Smooth muscle cell (in vitro differentiated cells): ENCODE results near the gene CCDC86. TPM values are rescaled to one million over a fixed set of nuclear protein-coding genes. Genes with fewer than 3 reads are reported as not detected.

ENCODE experiments used
- DNase-seq: peaks from one replicate; lab custom pipeline; 2025; ENCODE audit not compliant: unreplicated experiment; lab: John Stamatoyannopoulos, UW
- H2AFZ ChIP-seq: fragments of 200-600 bp; sonication (generic); 2 replicates; pipeline ENCODE4 v1.6.0; 2016; ENCODE audit warnings: antibody characterized with exemption, low read depth, mild to moderate bottlenecking
- H3F3A ChIP-seq: fragments of 200-600 bp; sonication (generic); 2 replicates; pipeline ENCODE4 v1.6.0; 2017; ENCODE audit warnings: antibody characterized with exemption, low read depth
- H3K27ac ChIP-seq: fragments of 200-600 bp; sonication (generic); 2 replicates; pipeline ENCODE4 v1.5.1; 2016; ENCODE audit warnings: low read depth, mild to moderate bottlenecking
- H3K27me3 ChIP-seq: fragments of 200-600 bp; sonication (generic); 2 replicates; pipeline ENCODE4 v1.6.1; 2016; ENCODE audit warnings: low read depth, mild to moderate bottlenecking
- H3K36me3 ChIP-seq: fragments of 200-600 bp; sonication (generic); 2 replicates; pipeline ENCODE4 v1.5.1; 2016; ENCODE audit warnings: low read depth
- H3K4me1 ChIP-seq: fragments of 200-600 bp; sonication (generic); 2 replicates; pipeline ENCODE4 v1.5.1; 2016; ENCODE audit warnings: low read depth
- H3K4me2 ChIP-seq: fragments of 200-600 bp; sonication (generic); 2 replicates; pipeline ENCODE4 v1.6.0; 2016; ENCODE audit warnings: mild to moderate bottlenecking
- H3K4me3 ChIP-seq: fragments of 200-600 bp; sonication (generic); 2 replicates; pipeline ENCODE4 v1.5.1; 2016; ENCODE audit warnings: mild to moderate bottlenecking
- H3K79me2 ChIP-seq: fragments of 200-600 bp; sonication (generic); 2 replicates; pipeline ENCODE4 v1.6.0; 2016; ENCODE audit warnings: low read depth, mild to moderate bottlenecking
- H3K9ac ChIP-seq: fragments of 200-600 bp; sonication (generic); 2 replicates; pipeline ENCODE4 v1.6.0; 2016; ENCODE audit warnings: low read depth
- H3K9me3 ChIP-seq: fragments of 200-600 bp; sonication (generic); replicated peaks from 2 replicates; pipeline ENCODE4 v1.5.1; 2016; ENCODE audit warnings: low read depth
- H4K20me1 ChIP-seq: fragments of 200-600 bp; sonication (generic); 2 replicates; pipeline ENCODE4 v1.6.0; 2016; ENCODE audit warnings: low read depth
- WGBS: methylation state at CpG from one replicate; pipeline ENCODE4 v1.1.7; 2016; ENCODE audit warnings: low lambda C conversion rate; 5-methylcytosine and 5-hydroxymethylcytosine counted together
- polyA plus RNA-seq: library from polyadenylated mRNA; unstranded; fragments of >200 nt; fragmentation: Nextera tagmentation; extraction: Ambion mirVana; gene quantifications from 2 replicates; pipeline ENCODE4 v1.2.1, GENCODE V29; 2016
- total RNA-seq: library from RNA; depleted of rRNA; stranded (reverse); fragments of >200 nt; gene quantifications from 2 replicates; pipeline ENCODE4 v1.2.3, GENCODE V29; 2014
- TF ChIP-seq, protein P1 (sequence below): fragments of 200-600 bp; sonication (generic); IDR thresholded peaks from 2 replicates; pipeline ENCODE4 v1.5.1; 2017; ENCODE audit warnings: borderline replicate concordance, mild to moderate bottlenecking, antibody characterized with exemption; ENCODE audit not compliant: insufficient read depth, poor library complexity, severe bottlenecking

CCDC86 gene
- total and polyA plus RNA-seq, 2 experiments from 2014 or later = 7.5 to 24.2 TPM

DNA sequence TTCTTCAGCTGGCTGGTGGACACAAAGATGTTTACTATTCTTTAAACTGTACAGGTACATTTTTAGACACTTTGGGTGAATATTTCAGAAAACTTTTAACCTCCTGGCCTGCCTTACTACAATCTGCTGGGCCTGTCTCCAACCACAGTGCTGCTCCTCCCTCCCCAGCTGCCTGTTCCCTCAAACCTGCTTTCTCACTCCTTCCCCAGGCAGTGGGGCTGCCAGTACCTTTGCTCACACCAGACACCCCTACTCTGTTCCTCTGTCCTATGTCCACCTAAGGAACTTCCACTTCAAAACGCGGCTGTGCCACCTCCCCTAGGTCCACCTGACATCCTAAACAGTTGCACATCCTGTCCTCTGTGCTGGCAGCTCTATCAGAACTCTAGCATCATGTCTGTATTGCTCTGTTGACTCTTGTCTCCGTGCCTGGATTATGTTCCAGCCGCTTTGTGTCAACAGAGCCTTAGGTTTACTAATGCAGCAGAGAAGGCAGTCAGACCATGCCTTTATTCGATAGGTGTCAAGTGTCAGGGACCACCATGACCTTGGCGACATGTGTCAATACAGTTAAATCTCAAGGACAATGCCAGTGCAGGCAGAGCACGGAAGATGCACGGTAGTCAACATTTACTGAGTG lies 38.9 kb downstream of the CCDC86 start:
- Histone ChIP-seq H3K27me3 (no peaks in the 10 kb centered on the region), H3K4me1 (no peaks in the 10 kb centered on the region), H3K36me3 (no peaks in the 10 kb centered on the region), H3K9ac (no peak overlapping the region), H3K4me2 (no peak overlapping the region), H3F3A (no peaks in the 10 kb centered on the region), H4K20me1 (no peaks in the 10 kb centered on the region), H3K27ac (no peak overlapping the region), H3K4me3 (no peak overlapping the region), H3K79me2 (no peaks in the 10 kb centered on the region), H2AFZ (no peak overlapping the region), H3K9me3 (no peaks in the 10 kb centered on the region)
- WGBS = 94% methylated on average over 8 of the region's 8 CpGs
- TF ChIP-seq, protein P1, sequence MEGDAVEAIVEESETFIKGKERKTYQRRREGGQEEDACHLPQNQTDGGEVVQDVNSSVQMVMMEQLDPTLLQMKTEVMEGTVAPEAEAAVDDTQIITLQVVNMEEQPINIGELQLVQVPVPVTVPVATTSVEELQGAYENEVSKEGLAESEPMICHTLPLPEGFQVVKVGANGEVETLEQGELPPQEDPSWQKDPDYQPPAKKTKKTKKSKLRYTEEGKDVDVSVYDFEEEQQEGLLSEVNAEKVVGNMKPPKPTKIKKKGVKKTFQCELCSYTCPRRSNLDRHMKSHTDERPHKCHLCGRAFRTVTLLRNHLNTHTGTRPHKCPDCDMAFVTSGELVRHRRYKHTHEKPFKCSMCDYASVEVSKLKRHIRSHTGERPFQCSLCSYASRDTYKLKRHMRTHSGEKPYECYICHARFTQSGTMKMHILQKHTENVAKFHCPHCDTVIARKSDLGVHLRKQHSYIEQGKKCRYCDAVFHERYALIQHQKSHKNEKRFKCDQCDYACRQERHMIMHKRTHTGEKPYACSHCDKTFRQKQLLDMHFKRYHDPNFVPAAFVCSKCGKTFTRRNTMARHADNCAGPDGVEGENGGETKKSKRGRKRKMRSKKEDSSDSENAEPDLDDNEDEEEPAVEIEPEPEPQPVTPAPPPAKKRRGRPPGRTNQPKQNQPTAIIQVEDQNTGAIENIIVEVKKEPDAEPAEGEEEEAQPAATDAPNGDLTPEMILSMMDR = no peak
- no peak for DNase-seq

DNA sequence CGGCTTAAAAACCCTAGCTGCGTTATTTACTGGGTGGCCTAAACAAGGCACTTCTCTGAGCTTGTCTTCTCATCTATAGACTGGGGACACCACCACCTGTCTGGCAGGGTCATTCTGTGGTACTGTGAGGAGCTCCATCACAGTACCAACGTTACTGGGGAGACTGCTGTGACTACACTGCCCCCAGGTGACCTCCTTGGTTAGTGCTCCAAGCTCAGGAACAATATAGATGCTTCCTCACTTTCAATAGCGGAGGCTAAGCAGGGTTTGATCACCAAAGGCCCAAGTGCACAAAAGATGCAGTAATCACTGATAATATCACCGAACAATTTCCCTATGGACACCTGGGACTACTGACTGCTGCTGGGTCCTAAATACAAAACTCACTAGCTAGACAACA lies 45.6 kb downstream of the CCDC86 start:
- no peak overlapping the region for H3K4me3 ChIP-seq
- H3K36me3 ChIP-seq = no peaks in the 10 kb centered on the region
- no peak overlapping the region for H2AFZ ChIP-seq
- no peak overlapping the region for H3K9ac ChIP-seq
- TF ChIP-seq, protein P1 = peak; percentile 29
- 69% methylated on average over 5 of the region's 5 CpGs for WGBS
- H3F3A ChIP-seq = no peaks in the 10 kb centered on the region
- no peak overlapping the region for H3K4me2 ChIP-seq
- H3K9me3 ChIP-seq = no peaks in the 10 kb centered on the region
- no peak for DNase-seq
- H3K27ac ChIP-seq = no peak overlapping the region
- H3K4me1 ChIP-seq = no peaks in the 10 kb centered on the region
- no peaks in the 10 kb centered on the region for H4K20me1 ChIP-seq
- H3K27me3 ChIP-seq = no peaks in the 10 kb centered on the region
- no peaks in the 10 kb centered on the region for H3K79me2 ChIP-seq

DNA sequence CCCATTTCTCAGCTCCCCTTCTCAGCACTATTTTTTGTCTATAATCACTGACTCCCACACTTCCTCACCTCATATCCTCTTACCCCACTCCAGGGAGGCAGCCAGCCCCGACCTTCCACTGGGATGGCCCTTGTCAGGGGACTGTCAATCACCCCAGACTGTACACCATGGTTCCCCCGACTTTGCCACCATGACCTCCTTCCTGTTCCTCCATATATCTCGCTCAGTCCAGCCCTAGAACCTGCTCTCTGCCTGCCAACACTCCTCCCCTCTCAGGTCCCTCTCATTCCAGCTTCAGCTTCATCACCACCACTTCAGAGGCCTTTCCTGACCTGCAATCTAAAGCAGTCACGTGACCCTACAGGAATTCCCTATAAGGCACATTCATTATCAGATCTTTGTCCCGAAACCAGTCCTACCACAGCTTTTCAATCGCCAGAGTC lies 48.0 kb downstream of the CCDC86 start:
- Histone ChIP-seq H3K79me2 (no peaks in the 10 kb centered on the region), H3K27me3 (no peaks in the 10 kb centered on the region), H3K9me3 (no peaks in the 10 kb centered on the region), H3K4me3 (no peak overlapping the region), H3K27ac (no peak overlapping the region), H3K4me2 (no peak overlapping the region), H4K20me1 (no peaks in the 10 kb centered on the region), H3K36me3 (peaks cover 7% of the 10 kb centered on the region), H3K4me1 (no peaks in the 10 kb centered on the region), H3F3A (no peaks in the 10 kb centered on the region), H2AFZ (no peak overlapping the region), H3K9ac (no peak overlapping the region)
- 81% methylated on average over 6 of the region's 6 CpGs for WGBS
- DNase-seq = no peak
- TF ChIP-seq, protein P1 = no peak

DNA sequence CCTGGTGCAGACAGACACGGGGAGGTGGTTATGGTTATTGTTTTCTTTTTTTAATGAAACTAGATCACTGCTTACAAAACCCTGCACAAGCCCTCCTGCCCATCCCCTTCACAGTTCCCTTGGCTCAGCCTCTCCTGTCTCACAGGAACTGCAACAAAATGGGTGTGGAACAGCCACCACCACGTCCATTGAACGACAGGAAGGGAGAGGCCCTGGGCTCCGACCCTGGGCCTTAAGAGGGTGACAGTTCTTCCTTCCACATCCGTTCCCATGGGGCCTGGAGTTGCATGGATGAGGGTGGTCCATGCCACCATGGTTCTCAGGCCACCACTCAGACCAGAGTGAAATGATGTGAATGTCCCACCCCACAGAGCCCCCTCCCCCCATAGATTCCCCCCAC lies 48.8 kb downstream of the CCDC86 start:
- no peak overlapping the region for H3K4me3 ChIP-seq
- H3K4me2 ChIP-seq = no peak overlapping the region
- H3K4me1 ChIP-seq = no peaks in the 10 kb centered on the region
- H3K79me2 ChIP-seq = no peaks in the 10 kb centered on the region
- no peaks in the 10 kb centered on the region for H3F3A ChIP-seq
- H4K20me1 ChIP-seq = no peaks in the 10 kb centered on the region
- no peak overlapping the region for H3K9ac ChIP-seq
- WGBS = 94% methylated on average over 5 of the region's 5 CpGs
- TF ChIP-seq, protein P1 = no peak
- H3K27me3 ChIP-seq = no peaks in the 10 kb centered on the region
- no peak for DNase-seq
- no peak overlapping the region for H3K27ac ChIP-seq
- peaks cover 10% of the 10 kb centered on the region for H3K36me3 ChIP-seq
- no peaks in the 10 kb centered on the region for H3K9me3 ChIP-seq
- H2AFZ ChIP-seq = no peak overlapping the region
